Activated T-helper 2 cell treated with anti-CD3 and anti-CD28 coated beads, Interferon-gamma antibody, Interleukin-2, Interleukin-4, amounts not matched to agents 10 μg/mL and 5 μg/mL and 100 μg/mL, durations not matched to agents 14 hours and 24 hours and 36 hours (primary cell): ENCODE data around the gene PLCB1. TPM values are rescaled to one million over a fixed set of nuclear protein-coding genes. Genes with fewer than 3 reads are reported as not detected.
"Not testable (repeated sequence)": the region's sequence is repeated elsewhere in the genome, so short reads cannot be mapped to it uniquely, and the experiment has no call there.

ENCODE experiments used
- DNase-seq: peaks from one replicate; pipeline ENCODE4 v3.0.0; 2021; ENCODE audit warnings: low spot score
- H3K27ac Mint-ChIP-seq: one replicate; pipeline ENCODE4 v1.8.0; 2021; ENCODE audit warnings: mixed read lengths
- H3K27me3 Mint-ChIP-seq: one replicate; pipeline ENCODE4 v1.8.0; 2021; ENCODE audit warnings: low read depth, mixed read lengths
- H3K36me3 Mint-ChIP-seq: one replicate; pipeline ENCODE4 v1.8.0; 2021; ENCODE audit warnings: low read depth, mixed read lengths
- H3K4me1 Mint-ChIP-seq: one replicate; pipeline ENCODE4 v1.8.0; 2021; ENCODE audit warnings: low read depth, mixed read lengths
- H3K4me3 Mint-ChIP-seq: one replicate; pipeline ENCODE4 v1.8.0; 2021; ENCODE audit warnings: low read depth, mild to moderate bottlenecking, moderate library complexity, mixed read lengths
- H3K9me3 Mint-ChIP-seq: one replicate; pipeline ENCODE4 v1.8.0; 2021; ENCODE audit warnings: mixed read lengths
- intact Hi-C: fragments of 100-400 bp; cut with micrococcal nuclease; formaldehyde crosslinking; loops from one replicate; pipeline ENCODE4 v1.15.1; 2023
- total RNA-seq: library from RNA; stranded (reverse); gene quantifications from 2 replicates; pipeline ENCODE4 v1.2.3, GENCODE V29; 2022

PLCB1 gene
- total RNA-seq, 1 donor from 2014 or later, result 2.6 TPM

GRCh38 chr20:8435285-8436035 is 303.4 kb downstream of the PLCB1 start:
- no peak for DNase-seq
- H3K9me3 Mint-ChIP-seq, result no peaks in the 10 kb centered on the region
- intact Hi-C loops, result no loop called here
- no peaks in the 10 kb centered on the region for H3K27me3 Mint-ChIP-seq
- H3K27ac Mint-ChIP-seq, result no peak overlapping the region
- H3K36me3 Mint-ChIP-seq, result no peaks in the 10 kb centered on the region
- H3K4me3 Mint-ChIP-seq, result no peak overlapping the region
- no peaks in the 10 kb centered on the region for H3K4me1 Mint-ChIP-seq

DNA sequence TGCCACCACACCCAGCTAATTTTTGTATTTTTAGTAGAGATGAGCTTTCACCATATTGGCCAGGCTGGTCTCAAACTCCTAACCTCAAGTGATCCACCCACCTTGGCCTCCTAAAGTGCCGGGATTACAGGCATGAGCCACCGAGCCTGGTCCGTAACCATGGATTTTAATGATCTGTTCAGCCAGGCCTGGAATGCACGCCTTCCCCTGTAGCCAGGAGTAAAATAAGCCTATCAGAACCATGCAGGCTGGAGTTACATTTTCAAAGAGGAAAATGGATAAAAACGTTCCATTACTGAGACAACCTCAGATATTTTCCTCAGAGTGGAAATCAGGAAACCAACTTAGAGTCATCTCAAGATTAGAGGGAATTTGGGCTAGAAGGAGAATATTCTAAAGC is 304.9 kb downstream of the PLCB1 start:
- DNase-seq, H3K4me3 Mint-ChIP-seq, H3K9me3 Mint-ChIP-seq: not testable (repeated sequence)

GRCh38 chr20:8438748-8439147 is 306.7 kb downstream of the PLCB1 start:
- H3K36me3 Mint-ChIP-seq, result no peaks in the 10 kb centered on the region
- no peaks in the 10 kb centered on the region for H3K4me1 Mint-ChIP-seq
- H3K9me3 Mint-ChIP-seq, result no peaks in the 10 kb centered on the region
- intact Hi-C loops, result no loop called here
- DNase-seq, result no peak
- no peaks in the 10 kb centered on the region for H3K27me3 Mint-ChIP-seq
- no peak overlapping the region for H3K4me3 Mint-ChIP-seq
- no peak overlapping the region for H3K27ac Mint-ChIP-seq

More for the DNA sequence above, 304.9 kb downstream of the PLCB1 start:
- H3K27me3 Mint-ChIP-seq, intact Hi-C loops, H3K36me3 Mint-ChIP-seq, H3K27ac Mint-ChIP-seq, H3K4me1 Mint-ChIP-seq: not testable (repeated sequence)

GRCh38 chr20:8443464-8444072 is 311.5 kb downstream of the PLCB1 start:
- Mint-ChIP-seq H3K9me3 (no peaks in the 10 kb centered on the region), H3K27ac (no peak overlapping the region), H3K27me3 (no peaks in the 10 kb centered on the region), H3K4me3 (no peak overlapping the region), H3K36me3 (no peaks in the 10 kb centered on the region), H3K4me1 (no peaks in the 10 kb centered on the region)
- no peak for DNase-seq
- intact Hi-C loops, result no loop called here

DNA sequence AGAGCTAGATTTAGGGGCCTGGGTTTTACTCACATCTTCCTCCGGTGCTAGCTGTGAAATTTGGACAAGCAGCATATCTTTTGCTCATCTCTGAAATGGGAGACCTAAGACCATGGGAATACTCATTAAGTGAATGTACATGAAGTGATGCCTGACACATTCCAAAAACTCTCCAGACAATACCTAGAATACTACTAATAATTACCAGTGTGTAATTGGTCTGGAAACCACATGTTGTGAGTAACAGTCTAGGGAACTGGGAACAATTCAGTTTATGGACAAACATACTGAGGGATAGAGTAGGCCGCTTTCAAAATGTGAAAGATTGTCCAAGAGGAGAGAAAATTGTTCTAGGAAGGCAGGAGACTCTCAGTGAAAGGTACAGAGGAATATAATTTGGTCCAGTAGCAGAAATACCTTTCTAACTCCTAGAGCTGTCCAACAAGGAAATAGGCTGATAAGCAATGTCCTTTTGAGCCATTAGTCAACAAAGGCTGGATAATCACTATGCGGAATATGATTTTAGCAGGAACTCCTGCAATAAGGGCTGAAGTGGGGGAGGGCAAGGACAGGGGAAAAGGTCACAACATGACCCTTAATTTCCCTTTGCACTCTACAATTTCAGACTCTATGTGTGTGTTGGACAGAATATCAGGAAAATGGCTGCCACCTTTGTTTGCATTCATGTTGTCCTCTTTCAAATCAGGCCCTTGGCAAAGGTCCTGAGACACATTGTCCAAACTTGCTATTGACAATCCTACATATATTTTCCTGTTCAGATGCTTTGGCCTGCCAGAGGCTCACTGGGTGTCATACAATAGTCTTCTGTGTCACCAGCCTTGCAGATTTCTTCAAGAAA is 315.4 kb downstream of the PLCB1 start:
- Mint-ChIP-seq H3K9me3 (no peaks in the 10 kb centered on the region), H3K36me3 (no peaks in the 10 kb centered on the region)

GRCh38 chr20:8449123-8449522 is 317.1 kb downstream of the PLCB1 start:
- H3K36me3 Mint-ChIP-seq, result no peaks in the 10 kb centered on the region
- DNase-seq, result no peak
- no peak overlapping the region for H3K27ac Mint-ChIP-seq
- H3K9me3 Mint-ChIP-seq, result no peaks in the 10 kb centered on the region
- H3K4me1 Mint-ChIP-seq, result peaks cover 2% of the 10 kb centered on the region
- no peaks in the 10 kb centered on the region for H3K27me3 Mint-ChIP-seq
- no peak overlapping the region for H3K4me3 Mint-ChIP-seq
- intact Hi-C loops, result no loop called here

More for the DNA sequence above, 315.4 kb downstream of the PLCB1 start:
- no peaks in the 10 kb centered on the region for H3K4me1 Mint-ChIP-seq
- no peak overlapping the region for H3K4me3 Mint-ChIP-seq
- H3K27me3 Mint-ChIP-seq, result no peaks in the 10 kb centered on the region
- intact Hi-C loops, result no loop called here
- no peak for DNase-seq
- H3K27ac Mint-ChIP-seq, result no peak overlapping the region

DNA sequence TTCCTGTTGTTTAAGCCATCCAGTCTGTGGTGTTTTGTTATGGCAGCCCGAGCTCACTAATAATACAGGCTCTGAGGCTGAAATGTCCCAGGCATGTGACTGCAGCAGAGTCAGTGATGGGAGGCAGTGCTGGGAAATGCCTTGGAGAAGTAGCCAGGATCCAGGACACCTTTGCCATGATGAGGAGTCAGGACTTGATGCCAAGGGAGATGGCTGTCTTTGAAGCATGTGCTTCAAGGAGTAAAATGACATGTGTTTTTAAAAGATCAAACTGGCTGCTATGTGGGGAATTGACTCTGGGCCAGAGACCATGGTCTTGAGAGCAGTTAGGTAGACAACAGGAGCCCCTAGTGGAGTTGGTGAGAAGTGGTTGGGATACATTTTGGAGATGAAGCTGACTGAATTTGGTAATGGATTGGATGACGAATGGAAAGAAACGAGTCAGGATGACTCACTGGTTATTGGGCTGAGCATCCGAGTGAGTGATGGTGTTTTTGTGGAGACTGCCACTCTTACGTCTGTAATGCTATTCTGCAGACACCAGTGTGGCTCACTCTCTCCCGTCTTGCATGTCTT is 322.2 kb downstream of the PLCB1 start:
- Mint-ChIP-seq H3K9me3 (no peaks in the 10 kb centered on the region), H3K27ac (peak overlapping the region; percentile 6), H3K4me3 (no peak overlapping the region), H3K4me1 (peaks cover 8% of the 10 kb centered on the region), H3K36me3 (no peaks in the 10 kb centered on the region), H3K27me3 (no peaks in the 10 kb centered on the region)
- DNase-seq, result no peak
- intact Hi-C loops, result loop anchor here (1.0 to 10.0 kb wide), 4 partner anchors 54 to 439 kb away; partner anchors contain the start of genes PLCB1 and TMX4

- no peak for DNase-seq
- Mint-ChIP-seq H3K27ac (no peak overlapping the region), H3K9me3 (no peaks in the 10 kb centered on the region), H3K27me3 (no peaks in the 10 kb centered on the region), H3K4me3 (no peak overlapping the region), H3K4me1 (peaks cover 8% of the 10 kb centered on the region), H3K36me3 (no peaks in the 10 kb centered on the region)
- intact Hi-C loops, result loop anchor here (10.0 kb wide), 2 partner anchors 242 to 442 kb away; partner anchors contain the start of gene TMX4
These were observed 324.7 kb downstream of the PLCB1 start for GRCh38 chr20:8456765-8457164.

DNA sequence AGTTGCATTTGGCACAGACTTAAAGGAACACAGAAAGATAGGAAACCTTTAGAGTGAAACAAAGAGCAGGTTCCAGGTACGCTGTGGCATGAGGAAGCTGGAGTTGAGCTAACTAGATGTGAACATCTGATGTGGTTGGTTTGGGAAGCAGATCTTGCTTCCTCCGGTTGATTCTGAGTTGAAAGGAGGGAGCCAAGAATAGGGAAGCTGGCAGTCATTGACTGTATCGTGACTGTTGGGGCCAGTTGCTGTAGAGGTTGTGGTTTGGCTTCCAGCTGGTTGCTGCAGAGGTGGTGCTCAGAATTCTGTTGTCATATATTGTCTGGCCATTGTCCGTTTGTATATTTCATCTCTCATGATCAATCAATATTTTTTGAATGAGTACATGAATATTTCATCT is 325.9 kb downstream of the PLCB1 start:
- H3K4me1 Mint-ChIP-seq, result peaks cover 8% of the 10 kb centered on the region
- no peaks in the 10 kb centered on the region for H3K27me3 Mint-ChIP-seq
- H3K9me3 Mint-ChIP-seq, result no peaks in the 10 kb centered on the region
- H3K36me3 Mint-ChIP-seq, result no peaks in the 10 kb centered on the region
- intact Hi-C loops, result loop anchor here (10.0 kb wide), 2 partner anchors 243 to 443 kb away; partner anchors contain the start of gene TMX4
- no peak overlapping the region for H3K4me3 Mint-ChIP-seq
- no peak overlapping the region for H3K27ac Mint-ChIP-seq
- DNase-seq, result no peak

DNA sequence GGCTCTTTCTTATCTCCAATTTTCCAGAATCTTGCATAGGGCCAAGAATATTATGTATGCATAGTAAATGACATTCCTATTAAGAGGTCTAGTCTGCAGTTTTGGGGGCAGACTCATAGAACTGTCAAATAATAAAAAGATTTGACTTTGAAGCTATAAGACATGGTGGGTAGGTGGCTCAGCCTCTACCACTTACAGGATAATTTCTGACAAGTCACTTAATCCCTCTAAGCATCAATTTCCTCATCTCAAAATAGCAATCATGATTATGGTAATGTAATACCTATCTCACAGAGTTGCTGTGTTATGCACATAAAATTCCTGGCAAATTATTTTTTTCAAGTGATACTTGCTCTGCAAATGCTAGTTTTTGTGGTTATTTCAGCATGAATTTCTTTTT is 329.1 kb downstream of the PLCB1 start:
- no peak overlapping the region for H3K4me3 Mint-ChIP-seq
- peaks cover 1% of the 10 kb centered on the region for H3K4me1 Mint-ChIP-seq
- no peak overlapping the region for H3K27ac Mint-ChIP-seq
- H3K36me3 Mint-ChIP-seq, result no peaks in the 10 kb centered on the region
- H3K27me3 Mint-ChIP-seq, result no peaks in the 10 kb centered on the region
- no peak for DNase-seq
- H3K9me3 Mint-ChIP-seq, result peaks cover 5% of the 10 kb centered on the region
- intact Hi-C loops, result loop anchor here (10.0 kb wide), 1 partner anchor 64 kb away; no protein-coding TSS in a partner anchor

DNA sequence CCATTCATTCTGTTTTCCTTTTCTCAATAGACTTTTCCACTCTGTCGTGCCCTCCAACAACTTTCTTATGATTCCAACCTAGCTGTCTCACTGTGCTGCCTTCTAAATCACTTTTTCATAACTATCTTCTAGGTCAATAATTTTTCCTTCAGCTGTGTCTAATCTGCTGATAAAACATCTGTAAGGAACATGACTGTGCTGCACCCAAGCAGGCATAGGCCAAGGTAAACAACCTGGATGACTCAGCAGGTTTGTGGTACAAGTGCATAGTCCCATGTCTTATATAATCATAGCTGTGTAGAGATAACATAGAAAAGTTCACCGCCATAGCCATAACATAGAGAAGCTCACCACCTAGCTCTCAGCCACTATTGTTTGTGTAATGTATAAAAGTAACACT is 332.3 kb downstream of the PLCB1 start:
- Mint-ChIP-seq H3K4me1 (no peaks in the 10 kb centered on the region), H3K27me3 (no peaks in the 10 kb centered on the region), H3K9me3 (peaks cover 5% of the 10 kb centered on the region), H3K4me3 (no peak overlapping the region), H3K36me3 (no peaks in the 10 kb centered on the region), H3K27ac (no peak overlapping the region)
- intact Hi-C loops, result loop anchor here (10.0 kb wide), 1 partner anchor 60 kb away; no protein-coding TSS in a partner anchor
- DNase-seq, result no peak

GRCh38 chr20:8466781-8467180 is 334.7 kb downstream of the PLCB1 start:
- not testable (repeated sequence) for H3K27me3 Mint-ChIP-seq, H3K4me3 Mint-ChIP-seq, H3K27ac Mint-ChIP-seq, H3K4me1 Mint-ChIP-seq, DNase-seq, H3K36me3 Mint-ChIP-seq, H3K9me3 Mint-ChIP-seq
- intact Hi-C loops, result loop anchor here (10.0 kb wide), 1 partner anchor 58 kb away; no protein-coding TSS in a partner anchor
